Calu3 (cell line): ENCODE data around the gene ARHGAP31. TPM values are rescaled to one million over a fixed set of nuclear protein-coding genes. Genes with fewer than 3 reads are reported as not detected.

Experiments
- BruUV-seq: library from RNA; stranded (reverse); fragments of 400-500 nt; replicated peaks from 2 replicates; lab custom pipeline; 2021; lab: Mats Ljungman, UMichigan
- CTCF ChIA-PET: fragments of 300-600 bp; sonication (Branson Sonifier 250); formaldehyde crosslinking; loops from one replicate; lab custom pipeline; 2022; ENCODE audit warnings: antibody characterized with exemption; lab: Charles Lee
- DNase-seq: peaks from one replicate; pipeline ENCODE4 v3.0.0; 2022
- H3K27ac Mint-ChIP-seq: one replicate; pipeline ENCODE4 v1.8.0; 2022; ENCODE audit warnings: mixed read lengths; ENCODE audit not compliant: unreplicated experiment
- H3K27me3 Mint-ChIP-seq: one replicate; pipeline ENCODE4 v1.8.0; 2022; ENCODE audit warnings: mixed read lengths; ENCODE audit not compliant: unreplicated experiment
- H3K36me3 Mint-ChIP-seq: one replicate; pipeline ENCODE4 v1.8.0; 2022; ENCODE audit warnings: mild to moderate bottlenecking, moderate library complexity, mixed read lengths; ENCODE audit not compliant: insufficient read depth, unreplicated experiment
- H3K4me1 Mint-ChIP-seq: one replicate; pipeline ENCODE4 v1.8.0; 2022; ENCODE audit warnings: mild to moderate bottlenecking, low read depth, mixed read lengths; ENCODE audit not compliant: unreplicated experiment
- H3K4me3 Mint-ChIP-seq: one replicate; pipeline ENCODE4 v1.8.0; 2022; ENCODE audit warnings: mild to moderate bottlenecking, low read depth, moderate library complexity, mixed read lengths; ENCODE audit not compliant: unreplicated experiment
- H3K9me3 Mint-ChIP-seq: one replicate; pipeline ENCODE4 v1.8.0; 2022; ENCODE audit warnings: low read depth, mixed read lengths; ENCODE audit not compliant: unreplicated experiment
- intact Hi-C: fragments of 100-400 bp; cut with micrococcal nuclease; formaldehyde crosslinking; loops from one replicate; pipeline ENCODE4 v1.10.0; 2022; ENCODE audit not compliant: unreplicated experiment
- total RNA-seq: library from RNA; stranded (reverse); gene quantifications from 2 replicates; pipeline ENCODE4 v1.2.3, GENCODE V29; 2022
- TF ChIP-seq, protein P1 (sequence below): fragments of 200-600 bp; IDR thresholded peaks from one replicate; pipeline ENCODE4 v1.8.0; 2022; ENCODE audit warnings: antibody characterized with exemption; ENCODE audit not compliant: unreplicated experiment

The ARHGAP31 gene
- total RNA-seq, 1 experiment from 2014 or later, result 0.52 TPM

DNA sequence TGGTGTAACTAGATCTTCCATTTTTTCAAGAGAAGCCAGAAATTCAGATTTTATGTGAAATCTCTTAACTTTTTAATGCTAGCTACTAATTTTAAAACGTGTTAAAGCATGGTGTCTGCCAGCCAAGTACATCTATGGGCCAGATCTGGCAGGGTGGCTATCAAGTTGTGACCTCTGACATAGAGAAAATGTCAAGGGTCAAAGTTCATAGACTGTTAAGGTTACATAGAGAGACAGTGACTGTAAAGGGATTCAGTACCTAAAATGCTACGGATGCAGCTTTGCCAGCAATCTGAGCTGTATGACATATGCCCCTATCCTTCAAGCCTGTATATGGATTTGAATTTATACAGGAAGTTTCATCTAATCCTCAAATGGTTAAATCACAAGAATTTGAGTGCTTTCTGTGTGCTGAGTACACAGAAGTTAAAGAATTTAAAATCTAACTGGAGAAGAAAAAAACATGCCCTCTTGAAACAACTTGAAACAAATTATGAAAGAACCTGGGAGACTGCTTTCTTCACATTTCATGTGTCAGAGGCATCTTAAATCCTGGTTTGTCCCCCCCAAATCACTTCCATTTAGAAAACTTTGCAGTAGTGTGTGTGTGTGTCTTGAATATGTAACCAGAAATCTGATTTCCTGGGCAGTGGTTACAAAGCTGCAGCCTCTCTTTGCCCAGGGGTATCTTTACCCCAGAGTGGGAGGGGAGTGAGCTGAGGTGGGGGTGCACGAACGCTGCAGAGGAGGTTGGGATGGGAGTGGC is 895 bp upstream of the ARHGAP31 start:
- Mint-ChIP-seq H3K27ac (no peak overlapping the region), H3K27me3 (peaks cover 30% of the 10 kb centered on the region), H3K36me3 (peaks cover 18% of the 10 kb centered on the region), H3K4me1 (peaks cover 15% of the 10 kb centered on the region), H3K9me3 (no peaks in the 10 kb centered on the region), H3K4me3 (peak overlapping the region; percentile 81)
- TF ChIP-seq, protein P1, sequence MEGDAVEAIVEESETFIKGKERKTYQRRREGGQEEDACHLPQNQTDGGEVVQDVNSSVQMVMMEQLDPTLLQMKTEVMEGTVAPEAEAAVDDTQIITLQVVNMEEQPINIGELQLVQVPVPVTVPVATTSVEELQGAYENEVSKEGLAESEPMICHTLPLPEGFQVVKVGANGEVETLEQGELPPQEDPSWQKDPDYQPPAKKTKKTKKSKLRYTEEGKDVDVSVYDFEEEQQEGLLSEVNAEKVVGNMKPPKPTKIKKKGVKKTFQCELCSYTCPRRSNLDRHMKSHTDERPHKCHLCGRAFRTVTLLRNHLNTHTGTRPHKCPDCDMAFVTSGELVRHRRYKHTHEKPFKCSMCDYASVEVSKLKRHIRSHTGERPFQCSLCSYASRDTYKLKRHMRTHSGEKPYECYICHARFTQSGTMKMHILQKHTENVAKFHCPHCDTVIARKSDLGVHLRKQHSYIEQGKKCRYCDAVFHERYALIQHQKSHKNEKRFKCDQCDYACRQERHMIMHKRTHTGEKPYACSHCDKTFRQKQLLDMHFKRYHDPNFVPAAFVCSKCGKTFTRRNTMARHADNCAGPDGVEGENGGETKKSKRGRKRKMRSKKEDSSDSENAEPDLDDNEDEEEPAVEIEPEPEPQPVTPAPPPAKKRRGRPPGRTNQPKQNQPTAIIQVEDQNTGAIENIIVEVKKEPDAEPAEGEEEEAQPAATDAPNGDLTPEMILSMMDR, result no peak
- intact Hi-C loops, result no loop called here
- no peak for DNase-seq
- BruUV-seq, result no TSS peak
- CTCF ChIA-PET, result no interaction called here

- H3K4me3 Mint-ChIP-seq, result peak overlapping the region; percentile 81
- H3K4me1 Mint-ChIP-seq, result peaks cover 15% of the 10 kb centered on the region
- H3K36me3 Mint-ChIP-seq, result peaks cover 18% of the 10 kb centered on the region
- DNase-seq, result peak; percentile 14
- intact Hi-C loops, result no loop called here
- BruUV-seq, result no TSS peak
- no peaks in the 10 kb centered on the region for H3K9me3 Mint-ChIP-seq
- TF ChIP-seq, protein P1, result no peak
- no peak overlapping the region for H3K27ac Mint-ChIP-seq
- CTCF ChIA-PET, result no interaction called here
- peaks cover 27% of the 10 kb centered on the region for H3K27me3 Mint-ChIP-seq
Observed at GRCh38 chr3:119294696-119295671, 801 bp downstream of the ARHGAP31 start.

- no peak overlapping the region for H3K4me3 Mint-ChIP-seq
- intact Hi-C loops, result no loop called here
- no peak for DNase-seq
- no peak overlapping the region for H3K27ac Mint-ChIP-seq
- CTCF ChIA-PET, result interaction anchor here (0.9 kb wide), 1 partner anchor 9 kb away, joined by 3 read pairs; no protein-coding TSS in a partner anchor
- no TSS peak for BruUV-seq
- H3K9me3 Mint-ChIP-seq, result no peaks in the 10 kb centered on the region
- peaks cover 15% of the 10 kb centered on the region for H3K4me1 Mint-ChIP-seq
- peaks cover 18% of the 10 kb centered on the region for H3K36me3 Mint-ChIP-seq
- TF ChIP-seq, protein P1, result no peak
- H3K27me3 Mint-ChIP-seq, result peaks cover 27% of the 10 kb centered on the region
Observed at GRCh38 chr3:119295816-119296726, 1.9 kb downstream of the ARHGAP31 start.

- Mint-ChIP-seq H3K27ac (no peak overlapping the region), H3K36me3 (peaks cover 18% of the 10 kb centered on the region), H3K4me3 (no peak overlapping the region), H3K9me3 (no peaks in the 10 kb centered on the region), H3K27me3 (peaks cover 27% of the 10 kb centered on the region), H3K4me1 (peaks cover 15% of the 10 kb centered on the region)
- CTCF ChIA-PET, result no interaction called here
- BruUV-seq, result no TSS peak
- TF ChIP-seq, protein P1, result no peak
- intact Hi-C loops, result no loop called here
- no peak for DNase-seq
Observed at GRCh38 chr3:119296727-119297122, 2.5 kb downstream of the ARHGAP31 start.
